Ovary (tissue), 9 donors: ENCODE data around the gene SLIT3. TPM values are rescaled to one million over a fixed set of nuclear protein-coding genes. Genes with fewer than 3 reads are reported as not detected.

ENCODE experiments used
- DNase-seq, 5 donors: peaks; one replicate each; pipeline ENCODE4 v3.0.0-alpha.2; 2019 to 2020
- H3K27ac ChIP-seq, 2 donors: fragments of 200-600 bp; one replicate each; pipeline versions ENCODE4 v1.5.1 to v1.8.0; 2019 to 2022
- H3K27me3 ChIP-seq: fragments of 200-600 bp; one replicate; pipeline ENCODE4 v1.8.0; 2022
- H3K36me3 ChIP-seq: fragments of 200-600 bp; sonication (generic); one replicate; pipeline ENCODE4 v1.5.1; 2019
- H3K4me1 ChIP-seq: one replicate; pipeline ENCODE4 v1.8.1; 2013; ENCODE audit warnings: mild to moderate bottlenecking, moderate library complexity; ENCODE audit not compliant: insufficient read depth
- H3K4me3 ChIP-seq: fragments of 200-600 bp; sonication (generic); one replicate; pipeline ENCODE4 v1.5.1; 2017
- H3K9me3 ChIP-seq, 2 donors: fragments of 200-600 bp in 1 of 2; sonication (generic) in 1 of 2; one replicate each; pipeline versions ENCODE4 v1.5.1 to v1.8.1; 2013 to 2019; ENCODE audit warnings: mild to moderate bottlenecking in 1 of 2, moderate library complexity in 1 of 2
- EP300 ChIP-seq: sonication (generic); formaldehyde crosslinking; IDR thresholded peaks from one replicate; pipeline ENCODE4 v1.6.1; 2017; ENCODE audit warnings: antibody characterized with exemption
- POLR2A ChIP-seq: fragments of 450-650 bp; IDR thresholded peaks from one replicate; pipeline ENCODE4 v1.6.1; 2017; ENCODE audit warnings: antibody characterized with exemption, mild to moderate bottlenecking, moderate library complexity
- WGBS, 3 donors: extraction: QIAGEN DNeasy Blood & Tissue Kit in 1 of 3; methylation state at CpG; one replicate each; pipeline versions ENCODE4 v1.1.5 to v1.1.7; 2013 to 2017; 5-methylcytosine and 5-hydroxymethylcytosine counted together
- intact Hi-C, 4 donors: fragments of 100-400 bp; cut with DNase I; formaldehyde crosslinking; loops; one replicate each; pipeline versions ENCODE4 v1.11.0 to v1.15.1; 2022 to 2023
- polyA plus RNA-seq, 2 donors: library from polyadenylated mRNA; stranded (reverse); fragments of 200-250 nt in 1 of 2; fragments of 350-450 nt in 1 of 2; fragmentation: Illumina TruSeq in 1 of 2; extraction: RNeasy Lipid Tissue Mini Kit (QIAGEN cat#74804) in 1 of 2; gene quantifications; one replicate each; pipeline ENCODE4 v1.2.3, GENCODE V29; 2013 to 2014
- total RNA-seq, 7 donors: library from RNA; depleted of rRNA in 2 of 7; stranded (reverse); fragments of >200 nt in 2 of 7; fragmentation: NEBNext Ultra II Directional in 3 of 7; extraction: Animal tissue kit (Norgen Biotek cat#: 25700) in 3 of 7; gene quantifications; one replicate each; pipeline versions ENCODE4 v1.1.0 to v1.2.4, GENCODE V29; 2016 to 2023
- TF ChIP-seq, protein P1 (sequence below), 3 donors: fragments of 450-650 bp in 2 of 3; fragments of 200-600 bp in 1 of 3; IDR thresholded peaks; one replicate each; pipeline versions ENCODE4 v1.5.1 to v1.8.0; 2016 to 2022; ENCODE audit warnings: antibody characterized with exemption in 3 of 3, mild to moderate bottlenecking in 1 of 3
- donor health status: DM: no; HTN: no; CAD: no; lungs with moderate emphysema.
- donor health status: DM: no; HTN: no; CAD: no.
- donor health status: Bipolar disorder and iron deficiency.
- donor health status: DM: yes; HTN: yes; CAD: no.
- donor health status: DM: no; HTN: no; CAD: no.
- donor health status: DM: yes; HTN: yes; CAD: no.

SLIT3 gene
- total and polyA plus RNA-seq, 9 donors = 10.3 to 106 (median 24.4) TPM

- Histone ChIP-seq H3K4me1 (no peaks in the 10 kb centered on the region), H3K27ac (no peak overlapping the region), H3K9me3 (no peaks in the 10 kb centered on the region), H3K36me3 (no peaks in the 10 kb centered on the region), H3K27me3 (no peaks in the 10 kb centered on the region), H3K4me3 (no peak overlapping the region)
- TF ChIP-seq EP300 (no peak), POLR2A (no peak)
- TF ChIP-seq, protein P1, sequence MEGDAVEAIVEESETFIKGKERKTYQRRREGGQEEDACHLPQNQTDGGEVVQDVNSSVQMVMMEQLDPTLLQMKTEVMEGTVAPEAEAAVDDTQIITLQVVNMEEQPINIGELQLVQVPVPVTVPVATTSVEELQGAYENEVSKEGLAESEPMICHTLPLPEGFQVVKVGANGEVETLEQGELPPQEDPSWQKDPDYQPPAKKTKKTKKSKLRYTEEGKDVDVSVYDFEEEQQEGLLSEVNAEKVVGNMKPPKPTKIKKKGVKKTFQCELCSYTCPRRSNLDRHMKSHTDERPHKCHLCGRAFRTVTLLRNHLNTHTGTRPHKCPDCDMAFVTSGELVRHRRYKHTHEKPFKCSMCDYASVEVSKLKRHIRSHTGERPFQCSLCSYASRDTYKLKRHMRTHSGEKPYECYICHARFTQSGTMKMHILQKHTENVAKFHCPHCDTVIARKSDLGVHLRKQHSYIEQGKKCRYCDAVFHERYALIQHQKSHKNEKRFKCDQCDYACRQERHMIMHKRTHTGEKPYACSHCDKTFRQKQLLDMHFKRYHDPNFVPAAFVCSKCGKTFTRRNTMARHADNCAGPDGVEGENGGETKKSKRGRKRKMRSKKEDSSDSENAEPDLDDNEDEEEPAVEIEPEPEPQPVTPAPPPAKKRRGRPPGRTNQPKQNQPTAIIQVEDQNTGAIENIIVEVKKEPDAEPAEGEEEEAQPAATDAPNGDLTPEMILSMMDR (IDR thresholded peaks at IDR 0.05) = no peak
- WGBS, 3 donors = 54 to 70% (median 65%) methylated on average over 6 of the region's 6 CpGs
- intact Hi-C loops = no loop called here
- DNase-seq = no peak
Measured at GRCh38 chr5:169044962-169045361, 256.0 kb downstream of the SLIT3 start.

GRCh38 chr5:169041180-169041579 is 259.8 kb downstream of the SLIT3 start:
- Histone ChIP-seq H3K9me3 (no peaks in the 10 kb centered on the region), H3K4me3 (no peak overlapping the region), H3K36me3 (no peaks in the 10 kb centered on the region), H3K27me3 (no peaks in the 10 kb centered on the region), H3K27ac (no peak overlapping the region), H3K4me1 (no peaks in the 10 kb centered on the region)
- intact Hi-C loops = no loop called here
- WGBS, 3 donors = 88 to 95% (median 90%) methylated on average over 7 of the region's 7 CpGs
- no peak for DNase-seq
- TF ChIP-seq EP300 (no peak), POLR2A (no peak)
- TF ChIP-seq, protein P1 (IDR thresholded peaks at IDR 0.05) = no peak

DNA sequence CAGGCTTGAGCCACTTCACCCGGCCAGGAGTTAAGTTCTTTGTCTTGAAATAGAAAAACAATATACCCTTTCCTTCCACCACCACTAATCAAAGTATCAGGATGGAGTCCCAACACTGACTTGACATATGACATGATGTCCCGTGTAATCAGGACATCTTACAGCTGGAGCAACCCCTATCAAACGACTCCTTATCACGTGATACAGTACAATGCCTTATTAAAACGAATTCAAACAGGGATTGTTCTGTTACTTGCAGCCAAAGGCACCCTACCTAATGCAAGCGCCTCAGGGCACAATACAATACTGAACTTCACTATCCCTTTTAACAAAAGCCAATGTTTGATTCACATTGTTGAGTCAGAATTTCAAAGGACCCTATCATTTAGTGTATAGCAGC is 261.3 kb downstream of the SLIT3 start:
- intact Hi-C loops = no loop called here
- TF ChIP-seq, protein P1 (IDR thresholded peaks at IDR 0.05) = no peak
- no peak for TF ChIP-seq POLR2A
- TF ChIP-seq EP300 = no peak
- DNase-seq = no peak
- no peaks in the 10 kb centered on the region for H3K27me3 ChIP-seq
- WGBS, 3 donors = 73 to 80% (median 80%) methylated on average over 6 of the region's 6 CpGs
- H3K9me3 ChIP-seq = no peaks in the 10 kb centered on the region
- no peak overlapping the region for H3K4me3 ChIP-seq
- no peaks in the 10 kb centered on the region for H3K4me1 ChIP-seq
- H3K36me3 ChIP-seq = no peaks in the 10 kb centered on the region
- no peak overlapping the region for H3K27ac ChIP-seq

GRCh38 chr5:169037466-169037865 is 263.5 kb downstream of the SLIT3 start:
- WGBS, 3 donors = 59 to 79% (median 72%) methylated on average over 16 of the region's 16 CpGs
- no peak overlapping the region for H3K27ac ChIP-seq
- no peak for TF ChIP-seq POLR2A
- no peak for TF ChIP-seq EP300
- TF ChIP-seq, protein P1 (IDR thresholded peaks at IDR 0.05) = no peak
- no peaks in the 10 kb centered on the region for H3K27me3 ChIP-seq
- intact Hi-C loops = no loop called here
- no peak for DNase-seq
- H3K4me3 ChIP-seq = no peak overlapping the region
- H3K36me3 ChIP-seq = no peaks in the 10 kb centered on the region
- H3K4me1 ChIP-seq = no peaks in the 10 kb centered on the region
- no peaks in the 10 kb centered on the region for H3K9me3 ChIP-seq
